GM12864 (cell line): ENCODE data around the gene FMOD.
A peak's percentile ranks its signal among the peaks of the same experiment; 100 is the strongest.

Experiments used
- DNase-seq: peaks from one replicate; pipeline ENCODE4 v3.0.0-alpha.2; 2011; ENCODE audit warnings: low read depth
- H3K4me3 ChIP-seq: 2 replicates; pipeline ENCODE4 v1.5.1; 2011; ENCODE audit warnings: mild to moderate bottlenecking, low read depth, low read length, control low read depth
- CTCF ChIP-seq: IDR thresholded peaks from 2 replicates; pipeline ENCODE4 v1.5.1; 2011; ENCODE audit warnings: low read depth, mild to moderate bottlenecking, moderate library complexity, low read length, control low read depth, inconsistent platforms; ENCODE audit errors: missing control alignments

Gene FMOD

DNA sequence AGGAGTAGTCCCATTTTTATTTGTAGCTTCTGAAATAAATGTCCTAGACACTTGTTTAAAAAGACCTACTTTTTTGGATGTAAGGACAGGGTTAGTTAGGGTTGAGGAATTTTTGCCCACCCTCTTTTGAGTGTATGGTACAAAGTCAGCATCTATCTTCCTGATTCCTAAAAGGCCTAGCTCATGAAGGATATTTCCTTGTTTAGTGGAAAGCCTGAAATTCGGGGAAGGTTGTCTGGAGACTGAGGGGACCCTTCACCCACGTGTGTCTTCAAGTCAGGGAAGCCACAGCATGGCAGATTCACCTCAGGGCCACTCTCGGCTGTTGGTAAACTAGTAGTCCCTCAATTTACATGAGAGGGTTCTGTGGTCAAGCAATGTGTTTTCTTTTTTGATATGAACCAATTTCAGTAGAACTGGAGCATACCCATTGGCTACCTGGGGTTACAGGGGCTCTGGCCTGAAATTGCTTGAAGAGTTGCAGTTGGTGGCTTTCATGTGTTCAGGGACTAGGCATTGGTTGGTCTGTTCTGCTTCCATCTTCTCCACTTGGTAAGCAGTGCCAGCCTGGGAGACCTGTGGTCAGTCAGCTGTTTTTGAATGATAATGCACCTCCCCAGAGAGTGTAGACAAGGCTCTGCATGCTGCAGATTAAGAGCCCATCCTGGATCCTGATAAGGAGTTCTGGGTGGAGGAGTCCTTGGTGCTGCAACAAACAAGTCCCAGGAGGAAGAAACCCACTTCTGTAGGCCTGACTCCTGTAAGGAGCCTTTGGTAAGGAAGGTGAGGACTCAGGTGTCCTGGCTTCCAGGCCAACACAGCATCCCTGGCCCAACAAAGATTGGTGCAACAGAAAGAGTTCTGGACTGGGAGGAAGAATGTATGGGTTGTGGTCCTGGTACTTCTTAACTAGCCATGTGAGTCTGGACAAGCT, 39.3 kb downstream of the FMOD start:
- TF ChIP-seq CTCF = no peak
- DNase-seq = no peak
- H3K4me3 ChIP-seq = no peak overlapping the region

DNA sequence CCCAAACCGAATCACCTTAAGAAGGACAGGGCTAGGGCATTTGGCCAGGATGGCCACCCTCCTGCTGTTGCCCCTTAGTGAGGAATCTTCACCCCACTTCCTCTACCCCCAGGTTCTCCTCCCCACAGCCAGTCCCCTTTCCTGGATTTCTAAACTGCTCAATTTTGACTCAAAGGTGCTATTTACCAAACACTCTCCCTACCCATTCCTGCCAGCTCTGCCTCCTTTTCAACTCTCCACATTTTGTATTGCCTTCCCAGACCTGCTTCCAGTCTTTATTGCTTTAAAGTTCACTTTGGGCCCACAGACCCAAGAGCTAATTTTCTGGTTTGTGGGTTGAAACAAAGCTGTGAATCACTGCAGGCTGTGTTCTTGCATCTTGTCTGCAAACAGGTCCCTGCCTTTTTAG, 42.0 kb downstream of the FMOD start:
- DNase-seq = no peak
- H3K4me3 ChIP-seq = peak overlapping the region; percentile 93
- TF ChIP-seq CTCF = no peak

- H3K4me3 ChIP-seq = peak overlapping the region; percentile 93
- no peak for TF ChIP-seq CTCF
Measured at GRCh38 chr1:203308328-203308922, 42.5 kb downstream of the FMOD start.

DNA sequence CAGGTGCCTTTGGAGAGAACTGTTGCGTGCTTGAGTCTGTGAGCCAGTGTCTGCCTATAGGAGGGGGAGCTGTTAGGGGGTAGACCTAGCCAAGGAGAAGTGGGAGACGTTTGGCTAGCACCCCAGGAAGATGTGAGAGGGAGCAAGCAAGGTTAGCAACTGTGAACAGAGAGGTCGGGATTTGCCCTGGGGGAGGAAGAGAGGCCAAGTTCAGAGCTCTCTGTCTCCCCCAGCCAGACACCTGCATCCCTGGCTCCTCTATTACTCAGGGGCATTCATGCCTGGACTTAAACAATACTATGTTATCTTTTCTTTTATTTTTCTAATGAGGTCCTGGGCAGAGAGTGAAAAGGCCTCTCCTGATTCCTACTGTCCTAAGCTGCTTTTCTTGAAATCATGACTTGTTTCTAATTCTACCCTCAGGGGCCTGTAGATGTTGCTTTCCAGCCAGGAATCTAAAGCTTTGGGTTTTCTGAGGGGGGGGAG, 43.2 kb downstream of the FMOD start:
- DNase-seq = no peak
- no peak for TF ChIP-seq CTCF
- H3K4me3 ChIP-seq = peak overlapping the region; percentile 93

More at GRCh38 chr1:203308328-203308922, 42.5 kb downstream of the FMOD start:
- DNase-seq = no peak

GRCh38 chr1:203306965-203307541, 43.9 kb downstream of the FMOD start:
- DNase-seq = no peak
- H3K4me3 ChIP-seq = peak overlapping the region; percentile 93
- no peak for TF ChIP-seq CTCF

GRCh38 chr1:203306089-203306964, 44.6 kb downstream of the FMOD start:
- TF ChIP-seq CTCF = peak; percentile 29
- peak overlapping the region; percentile 93 for H3K4me3 ChIP-seq
- no peak for DNase-seq
